Stimulated activated naive CD4-positive, alpha-beta T cell (primary cell): ENCODE measurements around the gene RNF144B.
"Not testable (repeated sequence)": the region's sequence is repeated elsewhere in the genome, so short reads cannot be mapped to it uniquely, and the experiment has no call there.

Experiments used
- DNase-seq, 6 experiments: peaks; one replicate each; lab custom pipeline; 2025; lab: John Stamatoyannopoulos, UW

Gene RNF144B

DNA sequence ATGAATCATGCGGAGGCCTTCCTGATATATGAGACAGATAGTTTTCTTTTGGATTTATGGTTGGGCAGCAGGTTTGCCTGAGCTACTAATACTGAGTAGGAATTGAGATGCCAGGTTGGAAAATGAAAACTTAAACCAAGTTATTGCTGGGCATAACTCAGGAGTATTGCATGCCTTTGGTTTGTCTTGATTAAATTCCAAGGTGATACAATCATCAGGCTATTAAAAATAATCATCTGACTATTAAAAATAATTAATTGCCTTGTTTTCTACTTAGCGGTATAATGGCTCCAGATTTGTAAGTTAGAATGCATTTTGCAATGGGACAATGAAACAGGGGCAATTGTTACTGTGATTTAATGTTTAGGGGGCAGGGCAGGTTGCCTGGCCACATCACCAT is 15.5 kb upstream of the RNF144B start:
- no peak for DNase-seq

DNA sequence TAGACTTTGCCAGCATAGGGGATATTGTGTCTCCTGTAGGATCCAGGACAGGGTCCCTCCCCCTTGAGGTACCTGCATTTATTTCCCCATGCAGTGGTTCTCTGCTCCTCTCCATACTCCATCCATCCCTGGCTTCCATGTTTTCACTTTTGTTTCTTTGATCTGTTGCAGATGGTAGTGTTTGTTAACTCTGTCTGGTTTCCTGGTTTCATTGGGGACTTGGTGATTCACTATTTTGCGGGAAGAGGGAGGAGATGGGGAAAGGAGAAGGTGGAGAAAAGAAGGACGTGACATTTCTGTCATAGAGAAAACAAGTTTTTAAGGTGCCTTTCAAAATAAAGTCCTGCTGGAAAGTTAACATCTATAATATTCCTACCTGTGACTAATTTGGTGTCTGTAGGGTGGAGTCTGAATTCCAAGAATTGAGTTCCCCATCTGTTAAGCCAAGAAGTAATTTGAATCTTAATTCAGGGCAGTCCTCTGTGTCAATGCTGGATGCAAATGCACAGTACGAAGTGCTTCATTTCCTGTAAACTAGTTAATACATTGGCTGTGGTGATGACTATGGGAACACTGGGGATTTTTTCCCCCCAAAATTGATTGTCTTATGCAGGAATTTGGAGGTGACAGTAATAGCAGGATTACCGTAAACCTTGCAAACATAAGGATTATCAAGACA is 6.9 kb upstream of the RNF144B start:
- DNase-seq: no peak

DNA sequence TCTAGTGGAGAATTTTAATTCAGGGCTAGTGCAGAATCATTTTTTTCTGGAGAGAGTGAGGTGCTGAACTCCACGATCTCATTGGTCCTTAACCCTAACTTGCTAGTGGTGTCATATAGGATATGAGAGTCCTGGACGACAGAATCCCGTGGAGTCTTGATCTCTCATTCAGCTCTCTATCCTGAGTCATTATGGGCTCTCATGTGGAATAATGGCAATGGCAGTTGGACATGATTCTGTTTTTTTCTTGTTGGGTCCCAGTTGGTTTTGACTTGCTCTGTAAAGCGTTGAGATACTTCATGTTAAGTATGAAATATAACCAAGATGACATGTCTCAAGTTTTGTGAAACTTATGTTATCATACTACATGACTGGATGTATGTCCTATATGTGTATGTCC is 6.3 kb upstream of the RNF144B start:
- DNase-seq: no peak

DNA sequence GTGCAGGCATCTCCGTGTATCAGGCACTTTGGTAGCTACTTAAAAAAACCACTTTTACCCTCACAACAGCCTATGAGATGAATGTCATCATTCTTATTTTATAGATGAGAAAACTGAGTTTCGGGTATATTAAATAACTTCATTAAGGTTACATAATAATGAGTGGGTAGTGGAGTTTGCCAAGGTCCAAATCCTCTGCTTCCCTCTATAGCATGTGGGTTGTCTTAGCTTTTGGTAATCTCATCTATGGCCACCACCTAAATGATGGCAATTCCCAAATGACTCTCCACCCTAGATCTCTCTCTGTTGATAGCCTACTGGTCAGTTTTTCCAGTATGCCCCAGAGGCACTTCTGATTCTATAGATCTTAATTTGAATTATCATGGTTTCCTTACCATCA is 3.7 kb upstream of the RNF144B start:
- no peak for DNase-seq

DNA sequence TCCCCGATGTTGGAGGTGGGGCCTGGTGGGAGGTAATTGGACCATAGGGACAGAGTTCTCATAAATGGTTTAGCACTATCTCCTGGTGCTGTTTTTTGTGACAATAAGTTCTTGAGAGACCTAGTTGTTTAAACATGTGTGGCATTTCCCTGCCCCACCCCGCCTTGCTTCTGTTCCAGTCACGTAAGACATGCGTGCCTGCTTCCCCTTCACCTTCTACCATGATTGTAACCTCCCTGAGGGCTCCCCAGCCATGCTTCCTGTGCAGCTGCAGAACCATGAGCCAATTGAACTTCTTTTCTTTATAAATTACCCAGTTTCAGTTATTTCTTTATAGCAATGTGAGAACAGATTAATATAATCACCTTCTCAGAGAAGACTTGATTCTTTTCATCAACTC is 2.5 kb upstream of the RNF144B start:
- no peak for DNase-seq

DNA sequence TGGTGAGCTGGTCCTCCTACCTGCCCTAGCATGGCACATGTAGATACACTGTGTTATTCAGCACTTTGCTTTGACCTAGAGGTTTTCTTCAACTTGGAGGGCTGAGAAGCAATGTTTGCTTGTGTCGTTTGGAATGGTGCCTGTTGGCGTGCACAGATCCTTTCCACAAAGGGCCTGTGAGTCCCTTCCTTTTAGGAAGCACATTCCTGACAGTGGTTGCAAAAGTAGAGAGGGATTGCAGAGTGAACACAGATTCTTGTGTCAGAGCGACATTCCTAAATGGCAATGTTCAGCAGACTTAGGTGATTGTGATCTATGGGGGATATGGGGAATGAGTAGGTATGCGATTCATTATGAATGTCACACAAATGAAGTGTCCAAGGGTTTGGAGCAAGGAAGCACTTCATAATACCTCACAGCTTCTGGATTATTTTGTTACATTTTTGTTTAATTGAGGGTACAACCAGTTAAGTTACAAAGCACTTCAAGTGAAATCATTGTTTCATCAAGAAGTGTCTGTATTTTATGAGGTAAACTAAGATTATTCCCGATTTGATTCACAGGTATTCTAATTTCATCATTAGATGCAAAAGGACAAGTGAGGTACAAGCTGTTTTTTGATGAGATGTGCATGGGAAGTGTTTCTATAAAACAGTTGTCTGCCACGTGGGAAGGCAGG is 713 bp upstream of the RNF144B start:
- DNase-seq: no peak

DNA sequence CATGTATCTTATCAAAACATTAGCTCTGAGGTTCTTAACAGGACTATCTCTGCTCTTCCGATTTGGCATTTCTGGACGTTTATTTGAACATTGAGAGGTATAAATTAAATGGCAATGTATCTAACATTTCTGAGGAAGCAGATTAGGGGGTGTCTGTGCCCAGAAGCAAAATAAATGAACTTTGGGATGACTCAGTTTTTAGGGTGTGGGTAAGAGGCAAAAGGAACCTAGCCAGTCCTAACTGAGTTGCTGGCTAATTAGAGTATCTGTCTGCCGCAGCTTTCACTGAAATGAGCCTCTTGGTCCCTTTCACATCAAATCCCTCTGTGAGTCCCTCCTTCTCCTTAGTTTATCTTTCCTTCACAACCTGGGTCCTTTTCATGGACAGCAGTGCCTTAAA is 1.1 kb downstream of the RNF144B start:
- DNase-seq: no peak

DNA sequence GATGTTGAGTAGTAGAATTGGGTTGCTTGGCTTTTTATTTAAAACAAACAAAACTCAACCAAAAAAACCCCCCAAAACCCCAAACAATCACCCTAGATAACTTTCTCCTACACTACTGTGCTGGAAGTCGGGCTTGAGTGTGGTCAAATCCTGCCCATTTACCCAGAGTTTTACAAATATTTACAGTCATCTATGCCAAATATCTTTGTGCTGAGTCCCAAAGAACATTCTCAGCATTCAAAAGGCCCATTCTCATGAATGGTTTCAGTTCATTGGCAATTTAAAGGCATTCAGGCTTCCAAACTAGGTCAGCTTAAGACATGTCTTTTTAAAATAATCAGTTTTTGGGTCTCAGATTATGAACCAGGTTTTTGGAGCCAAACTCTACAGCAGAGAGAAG is 1.8 kb downstream of the RNF144B start:
- DNase-seq: no peak

DNA sequence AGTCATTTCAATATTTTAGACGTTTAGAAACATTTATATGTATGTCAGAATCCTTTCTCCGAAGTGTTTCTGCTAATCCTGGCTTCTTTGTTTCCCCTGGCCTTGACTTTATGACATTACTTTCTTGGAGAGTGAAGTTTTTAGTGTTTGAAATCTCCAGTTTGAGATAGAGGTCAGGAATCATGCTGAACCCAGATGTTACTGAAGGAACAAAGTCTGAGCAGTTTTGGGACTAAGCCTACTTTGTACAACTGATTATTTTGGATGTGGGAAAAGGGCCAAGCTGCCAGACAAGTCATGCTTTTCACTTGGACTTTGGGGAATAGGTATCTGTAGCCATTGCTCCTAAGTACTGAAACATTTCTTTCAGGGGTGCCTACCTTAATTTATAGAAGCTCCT is 2.3 kb downstream of the RNF144B start:
- no peak for DNase-seq

DNA sequence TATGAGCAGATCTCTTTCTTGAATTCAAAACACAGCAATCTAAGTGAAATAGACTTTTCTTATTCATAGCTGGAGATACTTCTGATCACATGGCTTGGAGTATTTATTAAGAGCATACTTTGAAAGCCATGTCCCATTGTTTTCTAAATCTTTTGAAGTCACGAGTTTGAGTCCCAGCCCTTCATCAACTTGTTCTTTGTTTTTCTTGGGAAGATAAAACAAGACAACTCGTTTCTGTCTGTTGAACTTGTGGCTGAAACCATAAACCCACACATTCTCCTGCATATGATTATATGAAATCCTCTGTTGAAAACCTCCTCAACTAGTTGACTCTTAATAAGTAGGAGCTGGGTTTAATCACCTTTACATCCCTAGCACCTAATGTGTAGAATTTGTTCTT is 3.3 kb downstream of the RNF144B start:
- DNase-seq: no peak

DNA sequence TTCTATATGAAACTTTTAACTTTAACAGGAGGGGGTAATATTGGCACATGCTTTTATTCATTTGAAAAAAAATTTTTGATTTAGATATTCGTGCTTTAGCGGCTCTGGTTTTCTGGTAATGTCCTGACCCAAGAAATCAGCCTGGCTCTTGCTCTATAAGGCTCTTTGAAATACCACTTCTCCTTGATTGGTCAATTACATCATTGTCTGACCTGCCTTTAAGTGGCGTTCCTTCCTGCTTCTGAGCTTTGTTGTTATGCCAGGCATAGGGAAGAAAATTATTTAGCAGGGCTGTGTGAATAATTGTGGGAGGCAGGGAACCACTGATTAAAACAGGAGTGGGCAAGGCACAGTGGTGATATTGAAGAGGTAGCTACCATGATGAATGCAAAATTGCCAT is 3.9 kb downstream of the RNF144B start:
- no peak for DNase-seq

DNA sequence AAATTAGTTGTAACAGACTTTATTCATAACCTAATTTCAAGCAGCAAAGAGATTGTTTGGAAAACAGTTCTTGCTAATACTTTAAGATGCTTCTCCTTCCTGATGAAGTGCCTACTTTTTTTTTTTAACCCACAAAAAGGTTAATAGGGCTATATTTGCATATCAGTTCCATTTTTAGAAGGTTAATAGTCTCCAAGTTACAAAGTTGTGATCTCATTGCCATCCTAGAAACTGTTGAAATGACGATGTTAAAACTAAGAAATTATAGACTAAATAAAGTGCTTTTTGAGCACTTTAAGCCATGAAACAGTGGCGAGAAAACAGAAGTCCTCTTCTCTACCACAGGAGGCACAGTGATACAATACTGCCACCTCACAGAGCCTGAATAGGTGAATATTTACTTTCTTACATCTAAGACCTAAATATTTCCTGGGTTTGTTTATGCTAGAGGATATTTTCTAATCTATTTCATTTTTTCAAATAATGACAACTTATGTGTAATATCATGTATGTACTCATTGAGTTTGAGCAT is 5.3 kb downstream of the RNF144B start:
- no peak for DNase-seq

DNA sequence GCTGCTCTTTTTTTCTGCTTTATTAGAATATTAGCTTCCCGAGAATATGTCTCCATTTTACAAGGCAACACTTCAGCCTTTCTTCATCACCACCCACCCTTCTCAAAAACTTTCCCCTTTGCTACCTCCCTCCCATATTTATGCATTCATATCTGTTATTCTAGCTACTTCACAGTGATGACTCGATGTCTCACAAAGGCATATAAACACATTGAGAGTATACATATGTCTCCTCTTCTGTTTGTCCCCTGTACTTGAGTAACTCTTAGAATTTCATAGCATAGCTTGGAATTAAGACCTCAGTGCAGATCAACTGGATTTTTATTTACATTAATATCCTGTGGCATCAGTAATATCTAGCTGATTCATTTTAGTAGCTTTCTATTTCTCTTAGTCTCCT is 6.5 kb downstream of the RNF144B start:
- DNase-seq: no peak

DNA sequence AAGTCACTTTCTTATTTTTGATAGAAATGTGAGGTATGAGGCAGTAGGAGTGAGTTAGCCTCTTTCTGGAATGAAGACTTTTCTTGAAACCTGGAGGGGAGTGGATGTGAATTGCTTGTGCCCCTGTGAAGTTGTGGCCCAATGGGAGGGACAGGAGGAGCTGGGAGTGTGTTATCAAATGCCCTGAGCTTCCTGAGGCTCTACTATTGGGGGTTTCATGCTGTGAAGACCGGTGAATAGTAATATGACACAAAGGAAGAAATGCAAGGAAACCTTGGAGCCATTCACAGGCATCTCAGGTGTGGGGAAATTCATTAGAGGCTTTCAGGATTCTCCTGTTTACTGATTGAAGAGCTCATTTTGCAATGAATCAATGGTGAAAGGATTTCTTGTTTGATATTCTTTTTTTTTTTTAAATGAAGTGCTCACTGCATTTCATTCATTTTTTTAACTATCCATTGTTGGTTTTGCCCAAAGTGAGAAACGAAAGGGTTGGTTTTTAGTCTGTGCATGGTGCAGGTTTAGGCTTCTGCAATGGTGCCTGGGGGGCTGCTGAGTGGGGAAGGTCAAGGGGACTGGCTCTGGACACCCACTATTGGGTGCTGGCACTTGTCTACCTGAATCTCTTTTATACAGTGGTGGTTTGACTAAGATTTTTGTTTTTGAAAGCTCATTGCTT is 8.2 kb downstream of the RNF144B start:
- DNase-seq: no peak

DNA sequence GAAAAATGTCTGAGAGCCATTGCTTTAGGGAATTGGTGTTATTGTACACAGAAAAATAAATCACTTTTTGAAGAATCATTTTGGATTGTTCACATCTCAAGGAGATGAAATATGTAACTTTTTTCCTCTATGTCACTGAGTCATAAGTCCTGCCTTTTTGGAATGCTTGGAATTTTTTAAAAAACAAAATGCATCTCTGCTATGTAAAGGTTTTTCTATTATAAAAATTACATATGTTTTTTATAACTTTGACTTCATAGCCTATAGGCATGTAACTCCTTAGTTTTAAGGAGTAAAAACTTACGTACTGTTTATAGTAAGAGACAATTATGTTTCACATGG is 8.7 kb downstream of the RNF144B start:
- DNase-seq: no peak

DNA sequence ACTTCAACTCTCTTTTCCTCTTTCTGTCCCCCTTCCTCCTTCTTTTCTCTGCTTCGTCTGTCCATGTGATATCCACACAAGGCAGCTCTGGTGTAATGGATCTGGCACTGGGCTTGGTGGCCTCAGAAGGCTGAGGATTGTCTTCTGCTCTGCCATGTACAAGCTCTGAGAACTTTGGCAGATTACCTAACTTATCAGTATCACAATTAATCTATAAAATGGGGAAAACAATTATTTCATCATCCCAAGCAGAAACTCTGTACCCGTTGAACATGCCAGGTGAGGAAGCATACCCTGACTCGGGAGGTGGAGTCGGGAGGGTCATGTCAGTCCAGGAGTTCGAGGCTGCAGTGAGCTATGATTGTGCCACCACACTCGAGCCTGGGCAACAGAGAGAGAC is 10.6 kb downstream of the RNF144B start:
- DNase-seq: no peak

DNA sequence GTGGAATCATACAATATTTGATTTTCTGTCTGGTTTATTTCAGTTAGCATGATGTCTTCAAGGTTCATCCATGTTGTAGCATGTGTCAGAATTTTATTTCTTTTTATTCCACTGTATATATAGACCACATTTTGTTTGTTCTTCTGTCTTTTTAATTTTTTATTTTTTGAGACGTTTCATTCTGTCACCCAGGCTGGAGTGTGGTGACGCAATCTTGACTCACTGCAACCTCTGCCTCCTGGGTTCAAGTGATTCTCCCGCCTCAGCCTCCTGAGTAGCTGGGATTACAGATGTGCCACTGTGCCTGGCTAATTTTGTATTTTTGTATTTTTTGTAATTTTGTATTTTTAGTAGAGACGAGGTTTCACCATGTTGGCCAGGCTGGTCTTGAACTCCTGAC is 11.1 kb downstream of the RNF144B start:
- not testable (repeated sequence) for DNase-seq

DNA sequence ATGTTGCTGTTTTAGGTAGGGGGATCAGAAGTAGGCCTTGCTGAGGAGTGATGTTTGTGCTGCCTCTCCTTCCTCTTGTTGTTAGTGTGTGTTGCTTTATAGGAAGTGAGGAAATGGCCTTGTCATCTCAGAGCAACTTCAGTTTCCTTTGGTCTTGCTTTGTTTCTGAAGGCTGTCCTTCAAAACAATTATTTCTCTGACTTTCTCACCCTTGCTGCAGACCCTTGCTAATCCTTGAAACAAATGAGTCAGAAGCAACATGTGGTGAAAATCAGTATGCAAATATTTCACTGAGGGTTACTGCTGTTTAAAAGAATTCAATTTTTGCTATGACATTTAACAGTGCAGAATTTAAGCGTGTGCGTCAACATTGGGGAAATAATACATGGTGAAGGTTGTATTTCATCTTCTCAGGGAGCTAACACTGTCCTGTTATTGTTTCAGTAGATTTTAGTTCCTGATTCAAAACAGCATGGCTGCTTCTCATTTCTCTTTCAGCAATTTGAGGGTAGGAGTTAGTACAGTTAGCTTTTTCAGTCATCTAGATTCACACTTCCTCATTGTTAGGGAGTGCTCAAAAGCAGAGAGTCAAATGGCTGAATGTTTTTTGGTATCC is 13.8 kb downstream of the RNF144B start:
- DNase-seq: peak in 2 of 6 experiments; percentile 6 to 21

DNA sequence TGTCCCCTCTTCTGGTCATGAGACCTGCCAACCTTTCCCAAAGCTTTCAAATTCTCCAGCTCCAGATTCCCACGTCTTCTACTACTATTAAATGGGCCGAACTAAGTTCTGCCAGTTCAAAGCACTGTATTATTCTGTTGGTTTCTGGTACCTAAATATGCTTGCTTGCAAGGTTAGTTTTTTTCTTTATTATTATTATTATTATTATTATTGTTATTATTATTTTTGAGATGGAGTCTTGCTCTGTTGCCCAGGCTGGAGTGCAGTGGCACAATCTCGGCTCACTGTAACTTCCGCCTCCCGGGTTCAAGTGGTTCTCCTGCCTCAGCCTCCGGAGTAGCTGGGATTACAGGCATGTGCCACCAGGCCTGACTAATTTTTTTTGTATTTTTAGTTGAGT is 17.8 kb downstream of the RNF144B start:
- DNase-seq: not testable (repeated sequence)

DNA sequence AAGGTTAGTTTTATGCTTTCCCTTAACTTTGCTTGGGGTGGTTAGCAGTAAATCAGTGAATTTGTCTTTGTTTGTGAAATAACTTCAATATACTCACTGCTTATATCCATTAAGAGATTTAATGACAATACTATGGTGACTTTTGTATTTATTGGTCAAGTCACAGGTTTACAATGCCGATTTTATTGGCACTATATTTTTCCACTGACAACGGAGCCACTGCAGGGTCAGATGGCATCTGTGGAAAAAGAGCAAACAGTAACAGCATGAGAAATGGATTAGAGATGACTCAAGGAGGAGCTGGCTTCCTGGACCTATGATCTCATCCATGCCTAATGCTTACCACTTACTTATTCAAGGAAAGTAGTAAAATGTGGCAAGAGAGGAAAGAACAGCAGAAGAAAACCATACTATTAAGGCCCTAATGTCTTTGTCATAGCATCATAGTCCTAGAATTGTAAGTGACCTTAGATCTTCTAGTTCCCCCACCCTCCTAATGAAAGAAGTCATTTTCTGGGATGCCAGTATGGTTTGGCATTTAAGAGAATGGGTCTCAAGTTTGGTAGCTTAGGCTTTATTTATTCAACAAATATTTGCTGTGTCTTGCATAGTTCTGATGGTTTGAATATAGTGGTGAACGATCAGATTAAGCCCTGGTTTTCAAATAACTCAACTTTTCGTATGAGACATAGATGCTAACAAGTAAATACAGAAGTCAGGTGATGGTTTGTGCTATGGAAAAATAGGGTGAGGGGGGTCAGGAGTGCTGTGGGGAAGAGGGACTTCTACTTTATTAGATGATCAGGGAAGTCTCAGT is 18.5 kb downstream of the RNF144B start:
- no peak for DNase-seq

DNA sequence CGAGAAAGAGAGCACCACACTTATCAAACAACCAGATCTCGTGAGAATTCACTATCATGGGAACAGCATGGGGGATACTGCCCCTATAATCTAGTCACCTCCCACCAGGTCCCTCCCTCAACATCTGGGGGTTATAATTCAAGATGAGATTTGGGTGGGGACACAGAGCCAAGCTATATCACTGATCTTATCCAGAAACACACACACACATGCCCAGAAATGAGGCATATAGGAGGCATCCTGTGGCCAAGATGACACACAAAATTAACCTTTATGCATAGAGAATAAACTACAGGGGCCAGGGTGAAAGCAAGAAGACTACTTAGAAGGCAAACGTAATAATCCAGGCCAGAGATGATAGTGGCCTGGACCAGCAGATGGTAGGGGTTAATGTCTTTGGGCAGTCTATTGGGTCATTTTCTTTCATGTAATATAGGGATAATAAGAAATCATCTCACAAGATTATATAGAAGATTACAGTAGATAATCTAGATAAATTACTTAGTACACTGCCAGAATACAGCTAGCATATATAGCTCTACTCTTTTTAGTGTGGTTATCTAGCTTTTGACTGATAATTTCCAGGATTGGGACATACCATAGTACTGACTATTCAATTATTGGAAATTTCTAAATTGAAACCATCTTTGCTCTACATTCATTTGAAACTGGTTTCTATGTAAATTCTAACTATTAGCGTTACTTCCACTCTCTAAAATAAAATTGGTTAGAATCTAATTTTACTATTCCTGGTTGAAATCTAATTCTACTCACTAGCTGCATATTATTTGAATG is 20.0 kb downstream of the RNF144B start:
- DNase-seq: no peak
